Articular chondrocyte of knee joint (primary cell): ENCODE results near the gene TBC1D3B. TPM values are rescaled to one million over a fixed set of nuclear protein-coding genes. Genes with fewer than 3 reads are reported as not detected.

Experiments used
- total RNA-seq: library from RNA; depleted of rRNA; stranded (reverse); fragments of >200 nt; gene quantifications from 2 replicates; pipeline ENCODE4 v1.2.3, GENCODE V29; 2012

TBC1D3B gene
- total RNA-seq = 1.0 TPM in 1 of 2 replicates, not detected in the other

DNA sequence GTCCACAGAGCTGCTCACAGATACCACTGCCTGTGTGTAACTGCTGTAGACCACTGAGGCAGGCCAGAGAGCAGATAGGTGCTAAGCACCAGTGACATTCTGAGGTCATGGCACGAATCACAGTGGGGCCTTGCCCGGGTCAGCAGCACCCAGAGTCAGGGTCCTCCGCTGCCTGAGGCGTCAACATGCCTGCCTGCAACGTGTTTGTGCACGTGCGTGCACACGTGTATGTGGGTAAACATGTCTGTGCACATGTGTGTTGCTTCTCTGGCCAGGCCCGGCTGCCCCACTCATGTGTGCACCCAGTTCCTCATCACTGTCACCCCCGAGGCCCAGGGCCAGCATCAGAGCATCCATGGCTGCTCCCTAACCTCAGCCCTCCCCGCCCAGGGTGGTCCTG, at the start of gene TBC1D3B:
TBC1D3B (minus strand) TSS at position 101 of the 400 bp plus-strand sequence. CDS start 1,586 bp downstream, outside the sequence.

DNA sequence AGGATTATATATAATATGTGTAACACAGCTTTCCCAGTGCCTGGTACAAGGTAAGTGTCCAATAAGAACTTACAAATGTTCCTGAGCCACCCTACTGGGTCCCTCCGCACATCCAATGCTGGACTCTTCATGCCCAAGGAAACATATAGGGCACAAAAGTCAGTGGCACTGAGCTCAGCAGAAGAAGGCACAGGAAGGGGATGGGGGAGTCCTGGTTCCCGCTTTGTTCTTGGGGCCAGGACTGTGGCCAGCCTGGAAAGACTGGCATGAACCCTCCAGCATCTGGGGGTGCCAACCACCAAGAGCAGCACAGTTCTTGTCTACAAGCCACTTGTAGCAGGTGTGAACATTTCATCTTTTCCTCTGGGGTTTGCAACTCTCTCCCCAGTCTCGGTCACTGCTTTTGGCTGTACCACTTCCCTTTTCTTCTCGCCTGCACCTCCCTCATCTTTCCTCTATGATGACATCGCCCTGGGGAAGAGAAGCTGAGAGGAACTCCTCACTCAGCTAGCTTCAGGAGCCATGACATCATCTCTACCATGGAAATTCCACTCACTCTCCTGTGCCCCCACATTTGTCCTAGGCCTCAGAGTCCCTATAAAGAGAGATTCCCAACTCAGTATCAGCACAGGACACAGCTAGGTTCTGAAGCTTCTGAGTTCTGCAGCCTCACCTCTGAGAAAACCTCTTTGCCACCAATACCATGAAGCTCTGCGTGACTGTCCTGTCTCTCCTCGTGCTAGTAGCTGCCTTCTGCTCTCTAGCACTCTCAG, 34.2 kb upstream of the TBC1D3B start, which contains the start of gene CCL4L2:
CCL4L2 (plus strand) TSS at position 625 of the 773 bp plus-strand sequence.

Other genes with a start within 250 kb of the TBC1D3B start
- 0.32 TPM in 1 of 2 replicates, not detected in the other for gene RDM1, start 245.9 kb downstream of the TBC1D3B start, total RNA-seq
- gene LYZL6, start 232.9 kb downstream of the TBC1D3B start, total RNA-seq = not detected in 2 replicates
- gene CCL16, start 195.1 kb downstream of the TBC1D3B start, total RNA-seq = not detected in 2 replicates
- gene CCL14, start 189.9 kb downstream of the TBC1D3B start, total RNA-seq = not detected in 2 replicates
- gene CCL15, start 175.1 kb downstream of the TBC1D3B start, total RNA-seq = not detected in 2 replicates
- not detected in 2 replicates for gene CCL23, start 158.7 kb downstream of the TBC1D3B start, total RNA-seq
- not detected in 2 replicates for gene CCL18, start 112.4 kb downstream of the TBC1D3B start, total RNA-seq
- gene CCL3, start 86.5 kb downstream of the TBC1D3B start, total RNA-seq = not detected in 2 replicates
- not detected in 2 replicates for gene CCL4, start 72.8 kb downstream of the TBC1D3B start, total RNA-seq
- gene CCL3L1, start 20.1 kb upstream of the TBC1D3B start, total RNA-seq = not detected in 2 replicates
- gene CCL4L2, start 34.4 kb upstream of the TBC1D3B start, total RNA-seq = not detected in 2 replicates
- gene TBC1D3I, start 87.9 kb upstream of the TBC1D3B start, total RNA-seq = not detected in 2 replicates
- gene TBC1D3G, start 147.2 kb upstream of the TBC1D3B start, total RNA-seq = not detected in 2 replicates
- 0.11 TPM in 1 of 2 replicates, not detected in the other for gene TBC1D3H, start 211.8 kb upstream of the TBC1D3B start, total RNA-seq